GM23338 (cell line): ENCODE data around the gene FECH. TPM values are rescaled to one million over a fixed set of nuclear protein-coding genes. Genes with fewer than 3 reads are reported as not detected.

Experiments
- ATAC-seq: fragments of 200-7000 bp; cut with Tn5 transposase; 3 replicates; pipeline ENCODE4 v1.9.1; 2020
- DNase-seq: peaks from one replicate; pipeline ENCODE4 v3.0.0-alpha.2; 2015; ENCODE audit warnings: low spot score
- H2AFZ ChIP-seq: fragments of 200-600 bp; sonication (generic); 2 replicates; pipeline ENCODE4 v1.8.0; 2016; ENCODE audit warnings: antibody characterized with exemption, mild to moderate bottlenecking, moderate library complexity
- H3F3A ChIP-seq: fragments of 200-600 bp; sonication (generic); replicated peaks from 2 replicates; pipeline ENCODE4 v1.8.0; 2017; ENCODE audit warnings: antibody characterized with exemption, mixed run types, low read depth
- H3K27ac ChIP-seq: fragments of 200-600 bp; sonication (generic); 2 replicates; pipeline ENCODE4 v1.6.1; 2016; ENCODE audit warnings: low read depth
- H3K27me3 ChIP-seq: fragments of 200-600 bp; sonication (generic); 2 replicates; pipeline ENCODE4 v1.8.0; 2016; ENCODE audit warnings: mild to moderate bottlenecking, mixed run types, moderate library complexity; ENCODE audit not compliant: insufficient read depth
- H3K36me3 ChIP-seq: fragments of 200-600 bp; sonication (generic); 2 replicates; pipeline ENCODE4 v1.8.0; 2016; ENCODE audit warnings: mild to moderate bottlenecking; ENCODE audit not compliant: insufficient read depth
- H3K4me1 ChIP-seq: fragments of 200-600 bp; sonication (generic); 2 replicates; pipeline ENCODE4 v1.8.0; 2016; ENCODE audit warnings: mild to moderate bottlenecking, moderate library complexity; ENCODE audit not compliant: insufficient read depth
- H3K4me2 ChIP-seq: fragments of 200-600 bp; sonication (generic); 2 replicates; pipeline ENCODE4 v1.7.1; 2017; ENCODE audit warnings: mixed run types
- H3K4me3 ChIP-seq: fragments of 200-600 bp; sonication (generic); 2 replicates; pipeline ENCODE4 v1.6.1; 2016; ENCODE audit warnings: mixed run types
- H3K79me2 ChIP-seq: fragments of 200-600 bp; sonication (generic); replicated peaks from 2 replicates; pipeline ENCODE4 v1.8.0; 2017; ENCODE audit warnings: mild to moderate bottlenecking; ENCODE audit not compliant: insufficient read depth
- H3K9me2 ChIP-seq: fragments of 200-600 bp; sonication (generic); 2 replicates; pipeline ENCODE4 v1.8.0; 2017; ENCODE audit not compliant: insufficient read depth
- H4K20me1 ChIP-seq: fragments of 200-600 bp; sonication (generic); replicated peaks from 2 replicates; pipeline ENCODE4 v1.8.0; 2017; ENCODE audit warnings: mild to moderate bottlenecking; ENCODE audit not compliant: insufficient read depth
- H3K27ac Mint-ChIP-seq: 2 replicates; pipeline ENCODE4 v1.8.0; 2020; ENCODE audit warnings: inconsistent platforms, mild to moderate bottlenecking, moderate library complexity, mixed read lengths
- H3K27me3 Mint-ChIP-seq: 3 replicates; pipeline ENCODE4 v1.8.0; 2022; ENCODE audit warnings: low read depth, mild to moderate bottlenecking, moderate library complexity, mixed read lengths, inconsistent platforms; ENCODE audit not compliant: insufficient read depth, poor library complexity
- H3K36me3 Mint-ChIP-seq: 3 replicates; pipeline ENCODE4 v1.8.0; 2021; ENCODE audit warnings: low read depth, mild to moderate bottlenecking, inconsistent platforms, moderate library complexity, mixed read lengths
- H3K4me1 Mint-ChIP-seq: 3 replicates; pipeline ENCODE4 v1.8.0; 2020; ENCODE audit warnings: mild to moderate bottlenecking, inconsistent platforms, mixed read lengths
- H3K4me3 Mint-ChIP-seq: 3 replicates; pipeline ENCODE4 v1.8.0; 2021; ENCODE audit warnings: moderate library complexity, mild to moderate bottlenecking, inconsistent platforms, mixed read lengths
- H3K9me3 Mint-ChIP-seq: 3 replicates; pipeline ENCODE4 v1.8.0; 2020; ENCODE audit warnings: moderate library complexity, mild to moderate bottlenecking, inconsistent platforms, mixed read lengths
- ETS1 ChIP-seq: IDR thresholded peaks from 2 replicates; pipeline ENCODE4 v1.6.1; 2016; ENCODE audit warnings: antibody characterized with exemption
- EZH2 ChIP-seq: fragments of 200-600 bp; sonication (generic); IDR thresholded peaks from one replicate; pipeline ENCODE4 v1.8.0; 2017; ENCODE audit warnings: antibody characterized with exemption, mild to moderate bottlenecking, low read depth; ENCODE audit not compliant: unreplicated experiment
- EZH2phosphoT487 ChIP-seq: fragments of 200-600 bp; sonication (generic); IDR thresholded peaks from one replicate; pipeline ENCODE4 v1.8.1; 2018; ENCODE audit warnings: antibody characterized with exemption; ENCODE audit not compliant: unreplicated experiment
- JUNB ChIP-seq: IDR thresholded peaks from one replicate; pipeline ENCODE4 v1.6.1; 2016; ENCODE audit warnings: antibody characterized with exemption; ENCODE audit not compliant: unreplicated experiment
- NANOG ChIP-seq: IDR thresholded peaks from 2 replicates; pipeline ENCODE4 v1.6.1; 2016; ENCODE audit warnings: antibody characterized with exemption, borderline replicate concordance
- POLR2AphosphoS5 ChIP-seq: IDR thresholded peaks from 2 replicates; pipeline ENCODE4 v1.6.1; 2016; ENCODE audit warnings: antibody characterized with exemption, low read depth
- REST ChIP-seq: IDR thresholded peaks from one replicate; pipeline ENCODE4 v1.6.1; 2018; ENCODE audit warnings: antibody characterized with exemption; ENCODE audit not compliant: unreplicated experiment
- STAT1 ChIP-seq: IDR thresholded peaks from one replicate; pipeline ENCODE4 v1.6.1; 2016; ENCODE audit warnings: antibody characterized with exemption; ENCODE audit not compliant: unreplicated experiment
- ZNF114 ChIP-seq: fragments of 250-450 bp; sonication (Bioruptor Pico); IDR thresholded peaks from 2 replicates; pipeline ENCODE4 v1.5.0; 2020; ENCODE audit warnings: mild to moderate bottlenecking, moderate library complexity
- ZNF331 ChIP-seq: fragments of 250-450 bp; sonication (Bioruptor Pico); IDR thresholded peaks from 2 replicates; pipeline ENCODE4 v1.5.0; 2020; ENCODE audit warnings: low read depth, mild to moderate bottlenecking, moderate library complexity
- ZNF462 ChIP-seq: fragments of 250-450 bp; sonication (Bioruptor Pico); IDR thresholded peaks from 2 replicates; pipeline ENCODE4 v1.5.0; 2020; ENCODE audit warnings: mild to moderate bottlenecking, moderate library complexity
- polyA plus RNA-seq: library from polyadenylated mRNA; unstranded; fragments of >200 nt; fragmentation: Nextera tagmentation; extraction: Ambion mirVana; gene quantifications from 2 replicates; pipeline ENCODE4 v1.2.1, GENCODE V29; 2016
- total RNA-seq: library from RNA; depleted of rRNA; stranded (reverse); fragments of >200 nt; shearing (Covaris generic); gene quantifications from 2 replicates; pipeline ENCODE4 v1.2.3, GENCODE V29; 2014

Gene FECH
- total and polyA plus RNA-seq, 2 experiments from 2014 or later: 5.8 to 35.5 TPM

GRCh38 chr18:57627488-57627887 lies 41.0 kb upstream of the FECH start:
- peaks cover 5% of the 10 kb centered on the region for H3K36me3 Mint-ChIP-seq
- H3K27ac Mint-ChIP-seq: no peak overlapping the region
- H3K9me2 ChIP-seq: no peaks in the 10 kb centered on the region
- H3K36me3 ChIP-seq: no peaks in the 10 kb centered on the region
- ATAC-seq: no peak
- no peaks in the 10 kb centered on the region for H3K79me2 ChIP-seq
- no peak overlapping the region for H3K27ac ChIP-seq
- no peak overlapping the region for H3K4me3 ChIP-seq
- H4K20me1 ChIP-seq: no peaks in the 10 kb centered on the region
- peaks cover 8% of the 10 kb centered on the region; the same call in 1 of the 2 replicates for H3K4me1 ChIP-seq
- DNase-seq: no peak
- peaks cover 11% of the 10 kb centered on the region; the same call in 2 of the 3 replicates for H3K4me1 Mint-ChIP-seq
- no peaks in the 10 kb centered on the region for H3K27me3 ChIP-seq
- no peak overlapping the region for H3K4me2 ChIP-seq
- H3K27me3 Mint-ChIP-seq: peaks cover 5% of the 10 kb centered on the region
- TF ChIP-seq ETS1: no peak
- no peak for TF ChIP-seq NANOG
- peaks cover 8% of the 10 kb centered on the region; the same call in 2 of the 3 replicates for H3K9me3 Mint-ChIP-seq
- H3F3A ChIP-seq: no peaks in the 10 kb centered on the region
- 0 out of 2 replicates have a peak overlapping the region, but pooled peaks have one; percentile 23 for H2AFZ ChIP-seq
- no peak overlapping the region for H3K4me3 Mint-ChIP-seq

- H3K4me3 ChIP-seq: no peak overlapping the region
- ATAC-seq: no peak
- Mint-ChIP-seq H3K4me3 (no peak overlapping the region), H3K4me1 (peaks cover 10% of the 10 kb centered on the region; the same call in 1 of the 3 replicates), H3K36me3 (peaks cover 11% of the 10 kb centered on the region), H3K27ac (no peak overlapping the region), H3K9me3 (no peaks in the 10 kb centered on the region; the same call in 2 of the 3 replicates), H3K27me3 (peaks cover 6% of the 10 kb centered on the region)
- H3K4me2 ChIP-seq: no peak overlapping the region
- H3K27me3 ChIP-seq: no peaks in the 10 kb centered on the region
- DNase-seq: no peak
- no peaks in the 10 kb centered on the region for H3K9me2 ChIP-seq
- H2AFZ ChIP-seq: no peak overlapping the region
- peaks cover 14% of the 10 kb centered on the region for H3K79me2 ChIP-seq
- H4K20me1 ChIP-seq: no peaks in the 10 kb centered on the region
- no peaks in the 10 kb centered on the region for H3K36me3 ChIP-seq
- H3K4me1 ChIP-seq: peaks cover 14% of the 10 kb centered on the region
- H3F3A ChIP-seq: no peaks in the 10 kb centered on the region
- TF ChIP-seq JUNB: no peak
- no peak for TF ChIP-seq ZNF114 (CRISPR knock-in tag)
- no peak for TF ChIP-seq ZNF331 (CRISPR knock-in tag)
- TF ChIP-seq ZNF462 (CRISPR knock-in tag): no peak
- TF ChIP-seq REST: no peak
- TF ChIP-seq EZH2: no peak
- no peak for TF ChIP-seq NANOG
- TF ChIP-seq POLR2AphosphoS5: no peak
- no peak for TF ChIP-seq EZH2phosphoT487
- no peak for TF ChIP-seq STAT1
- H3K27ac ChIP-seq: no peak overlapping the region
Observed at GRCh38 chr18:57624988-57625387, 38.5 kb upstream of the FECH start.
